GM18951 (cell line): ENCODE measurements around the gene ACAP1.

Experiments used
- POLR2A ChIP-seq: IDR thresholded peaks from 4 replicates; pipeline ENCODE4 v1.6.1; 2011; ENCODE audit warnings: mild to moderate bottlenecking; ENCODE audit not compliant: insufficient read length, insufficient read depth; ENCODE audit errors: extremely low read depth
- in situ Hi-C: fragments of 300-500 bp; cut with MboI; formaldehyde crosslinking; loops from one replicate; pipeline ENCODE4 v1.12.0; 2022; ENCODE audit warnings: low sequenced_read_pairs, mixed read lengths, inconsistent platforms; ENCODE audit not compliant: unreplicated experiment

Gene ACAP1

GRCh38 chr17:7389924-7390910 is 53.9 kb downstream of the ACAP1 start:
- TF ChIP-seq POLR2A: no peak
- in situ Hi-C loops: no loop called here

DNA sequence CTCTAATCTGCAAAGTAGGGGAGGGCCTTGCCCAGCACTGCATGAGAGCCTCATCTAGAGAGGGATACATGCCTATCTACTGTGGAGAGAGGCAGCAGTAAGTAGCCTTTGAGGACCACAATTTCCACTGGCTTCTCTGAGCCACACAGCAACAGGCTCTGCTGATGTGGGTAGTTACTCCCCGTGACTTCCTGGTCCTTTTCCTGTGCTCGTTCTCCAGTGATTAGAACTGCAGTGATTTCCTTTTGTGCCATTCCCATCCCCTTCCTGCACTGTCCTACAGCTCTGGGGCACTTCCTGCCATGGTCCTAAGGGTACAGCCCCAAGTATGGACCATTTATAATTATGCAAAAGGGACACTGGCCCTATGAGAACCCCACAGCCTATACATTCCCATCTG is 55.0 kb downstream of the ACAP1 start:
- in situ Hi-C loops: no loop called here
- TF ChIP-seq POLR2A: no peak

DNA sequence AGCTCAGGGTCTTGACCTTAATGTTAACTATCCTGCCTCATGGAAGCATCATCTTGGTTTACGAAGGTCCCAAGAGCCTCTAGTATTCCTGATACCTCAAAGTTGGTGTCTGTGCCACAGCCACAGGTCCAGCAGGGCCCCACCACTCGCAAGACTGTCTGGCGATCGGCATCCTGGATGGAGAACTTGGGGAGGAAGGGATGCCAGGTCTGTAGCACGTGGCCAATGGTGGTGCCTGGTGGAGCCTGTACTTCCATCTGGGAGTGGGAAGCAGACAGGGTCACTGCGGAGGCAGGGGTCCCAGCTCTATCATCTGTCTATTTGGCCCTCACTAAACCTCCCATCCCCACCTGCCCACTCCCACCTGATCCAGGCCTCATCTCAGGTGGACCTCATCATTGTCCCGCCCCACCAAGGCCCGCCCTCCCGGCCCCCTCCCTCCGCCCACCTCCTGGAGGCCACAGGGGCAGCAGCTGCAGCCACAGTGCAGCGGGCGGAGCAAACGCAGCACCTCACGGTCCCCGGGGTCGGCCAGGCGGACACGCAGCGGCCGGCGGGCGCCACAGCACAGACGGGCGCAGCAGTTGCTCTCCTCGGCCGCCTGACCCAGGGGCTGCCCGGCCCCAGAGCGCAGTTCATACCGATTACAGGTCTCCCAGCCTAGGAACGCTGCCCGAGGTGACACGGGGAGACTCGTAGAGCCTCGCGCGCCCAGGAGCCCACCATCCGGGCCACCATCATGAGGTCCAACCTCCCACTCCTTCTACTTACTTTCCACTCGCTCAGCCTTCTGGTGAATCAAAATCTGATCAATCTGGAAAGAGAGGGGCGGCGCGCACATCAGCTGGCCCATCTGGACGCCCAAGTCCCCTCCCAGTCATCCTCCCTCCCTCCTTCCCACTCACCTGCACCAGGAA is 56.6 kb downstream of the ACAP1 start:
- TF ChIP-seq POLR2A: no peak
- in situ Hi-C loops: no loop called here

GRCh38 chr17:7393613-7394451 is 57.5 kb downstream of the ACAP1 start:
- in situ Hi-C loops: no loop called here
- no peak for TF ChIP-seq POLR2A

- TF ChIP-seq POLR2A: peak; percentile 90
- in situ Hi-C loops: no loop called here
Measured at GRCh38 chr17:7394452-7395191, 58.3 kb downstream of the ACAP1 start, which contains the start of gene PLSCR3. Gene PLSCR3, minus strand, starts transcription at chr17:7394525. Its CDS starts 415 bp downstream, at chr17:7394110.

DNA sequence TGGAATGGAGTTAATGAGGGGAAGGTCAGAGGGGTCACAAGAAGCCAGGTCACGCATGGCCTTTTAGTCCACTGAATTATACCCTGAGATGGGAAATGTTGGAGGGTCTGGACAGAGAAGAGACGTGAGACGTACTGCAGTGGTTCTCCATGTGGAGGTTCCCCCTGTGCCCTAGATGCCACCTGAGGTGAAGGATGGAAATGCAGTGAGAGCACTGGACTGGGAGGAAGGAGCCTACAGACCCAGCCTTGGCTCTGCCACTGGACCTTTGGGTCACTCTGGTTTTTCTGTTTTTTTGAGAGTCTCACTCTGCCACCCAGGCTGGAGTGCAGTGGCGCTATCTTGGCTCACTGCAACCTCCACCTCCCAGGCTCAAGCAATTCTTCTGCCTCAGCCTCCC is 59.8 kb downstream of the ACAP1 start:
- in situ Hi-C loops: no loop called here
- no peak for TF ChIP-seq POLR2A

DNA sequence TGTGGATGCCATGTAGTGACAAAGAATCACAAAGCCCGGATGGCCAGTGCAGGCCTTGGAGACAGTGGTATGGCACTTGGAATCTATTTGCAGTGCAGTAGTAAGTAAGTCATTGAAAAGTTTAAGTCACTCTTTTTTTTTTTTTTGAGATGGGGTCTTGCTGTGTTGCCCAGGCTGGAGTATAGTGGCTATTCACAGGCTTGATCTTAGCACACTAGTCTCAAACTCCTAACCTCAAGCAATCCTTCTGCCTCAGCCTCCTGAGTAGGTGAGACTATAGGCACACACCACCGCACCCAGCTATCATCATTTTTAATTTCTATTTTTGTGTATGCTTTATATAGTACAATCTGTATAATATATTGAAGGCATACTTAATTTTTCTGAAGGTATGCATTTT is 62.3 kb downstream of the ACAP1 start:
- in situ Hi-C loops: no loop called here

More for the DNA sequence above, 62.3 kb downstream of the ACAP1 start:
- no peak for TF ChIP-seq POLR2A
